ENCODE results near the gene PCK2. TPM values are rescaled to one million over a fixed set of nuclear protein-coding genes. Genes with fewer than 3 reads are reported as not detected.

Gene PCK2
- total and polyA plus RNA-seq, 2 of the 13 experiments (the other 11 are each of a cell fraction or from before 2014, with no cell fraction given), result 129 to 272 TPM

DNA sequence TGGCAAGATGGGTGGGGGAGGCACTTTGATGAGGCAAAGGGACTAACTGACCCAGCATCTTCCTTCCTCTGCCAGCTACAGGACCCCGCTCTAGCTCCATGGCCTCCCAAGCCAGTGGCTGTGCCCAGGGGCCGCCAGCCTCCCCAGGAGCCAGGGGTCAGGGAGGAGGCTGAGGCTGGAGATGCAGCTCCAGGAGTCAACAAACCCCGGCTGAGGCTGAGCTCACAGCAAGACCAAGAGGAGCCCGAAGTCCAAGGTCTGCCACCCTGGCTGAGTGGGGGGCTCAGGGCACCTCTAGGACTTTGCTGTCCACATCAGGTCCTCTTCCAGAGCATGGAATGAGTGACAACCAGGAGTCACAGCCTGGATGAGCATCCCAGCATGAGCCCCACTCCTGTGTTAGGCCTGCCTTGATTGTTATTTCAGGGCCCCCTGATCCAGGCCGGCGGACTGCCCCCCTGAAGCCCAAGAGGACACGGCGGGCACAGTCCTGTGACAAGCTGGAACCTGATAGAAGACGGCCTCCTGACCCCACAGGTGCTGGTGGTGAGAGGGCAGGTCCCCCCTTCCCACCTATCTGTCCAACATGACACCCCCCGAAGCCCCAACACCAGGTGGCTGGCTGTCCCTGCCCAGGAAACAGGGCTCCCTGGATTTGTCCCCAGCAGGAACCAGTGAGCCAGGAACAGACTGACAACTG lies 25.2 kb upstream of the PCK2 start:
- no peaks in the 10 kb centered on the region for H3K79me2 ChIP-seq (ENCODE audit: insufficient read depth, low read length)
- H3K4me1 ChIP-seq (ENCODE audit: insufficient read depth, low read length), result peaks cover 33% of the 10 kb centered on the region
- ATAC-seq, result no peak
- WGBS (ENCODE audit: low lambda C conversion rate), result 27% methylated on average over 10 of the region's 10 CpGs
- H3K4me3 ChIP-seq (replicated peaks in 1 of 3; ENCODE audit: insufficient read depth in 1 of 3, low read depth in 2 of 3, low read length in 3 of 3), result no peak overlapping the region
- ChIA-PET POLR2A (interaction anchor here (1.4 to 4.7 kb wide), 3 partner anchors 13 to 67 kb away, joined by 5 to 62 read pairs (median 7); partner anchors contain the start of genes PCK2 and PSME1), CTCF (ENCODE audit: low intra/inter-chr PET ratio, low total read pairs) (no interaction called here)
- peaks cover 16 to 60% of the 10 kb centered on the region in 2 experiments; a peak in 4 of 5 replicates for H3K27me3 ChIP-seq (ENCODE audit: control insufficient read depth in 1 of 2, insufficient read depth in 2 of 2, low read length in 2 of 2)
- BruUV-seq (replicated peaks), result no TSS peak
- no peaks in the 10 kb centered on the region for H3K9me3 ChIP-seq (ENCODE audit: low read length)
- no peak overlapping the region for H2AFZ ChIP-seq (ENCODE audit: low read length)
- FAIRE-seq, result no peak
- intact Hi-C loops (cut with micrococcal nuclease; ENCODE audit: unreplicated experiment), result no loop called here
- in situ Hi-C loops (cut with HindIII; ENCODE audit: extremely low pct_ligation_motif_present, low pct_unique_long_range_greater_than_20kb), result no loop called here
- H3K9ac ChIP-seq (ENCODE audit: insufficient read depth, low read depth, low read length), result no peak overlapping the region
- no peaks in the 10 kb centered on the region for H4K20me1 ChIP-seq (ENCODE audit: insufficient read depth, low read length)
- H3K27ac ChIP-seq (ENCODE audit: extremely low read length, insufficient read depth, low read length), result no peak overlapping the region
- H3K4me2 ChIP-seq (ENCODE audit: low read depth, low read length), result no peak overlapping the region
- H3K36me3 ChIP-seq (replicated peaks in 1 of 2; ENCODE audit: control insufficient read depth in 1 of 2, insufficient read depth in 2 of 2, low read length in 2 of 2), result no peaks in the 10 kb centered on the region
- DNase-seq (ENCODE audit: low spot score), result no peak
- TF ChIP-seq, protein P1, sequence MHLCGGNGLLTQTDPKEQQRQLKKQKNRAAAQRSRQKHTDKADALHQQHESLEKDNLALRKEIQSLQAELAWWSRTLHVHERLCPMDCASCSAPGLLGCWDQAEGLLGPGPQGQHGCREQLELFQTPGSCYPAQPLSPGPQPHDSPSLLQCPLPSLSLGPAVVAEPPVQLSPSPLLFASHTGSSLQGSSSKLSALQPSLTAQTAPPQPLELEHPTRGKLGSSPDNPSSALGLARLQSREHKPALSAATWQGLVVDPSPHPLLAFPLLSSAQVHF (CRISPR knock-in tag; IDR thresholded peaks at IDR 0.05), result no peak
- no peak for TF ChIP-seq ZNF782 (CRISPR knock-in tag; IDR thresholded peaks at IDR 0.05; ENCODE audit: borderline replicate concordance)
- TF ChIP-seq, protein P2, sequence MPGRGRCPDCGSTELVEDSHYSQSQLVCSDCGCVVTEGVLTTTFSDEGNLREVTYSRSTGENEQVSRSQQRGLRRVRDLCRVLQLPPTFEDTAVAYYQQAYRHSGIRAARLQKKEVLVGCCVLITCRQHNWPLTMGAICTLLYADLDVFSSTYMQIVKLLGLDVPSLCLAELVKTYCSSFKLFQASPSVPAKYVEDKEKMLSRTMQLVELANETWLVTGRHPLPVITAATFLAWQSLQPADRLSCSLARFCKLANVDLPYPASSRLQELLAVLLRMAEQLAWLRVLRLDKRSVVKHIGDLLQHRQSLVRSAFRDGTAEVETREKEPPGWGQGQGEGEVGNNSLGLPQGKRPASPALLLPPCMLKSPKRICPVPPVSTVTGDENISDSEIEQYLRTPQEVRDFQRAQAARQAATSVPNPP (CRISPR knock-in tag; IDR thresholded peaks at IDR 0.05), result no peak
- TF ChIP-seq ZNF891 (CRISPR knock-in tag; IDR thresholded peaks at IDR 0.05), result peak; percentile 67; the same call in 1 of the 2 replicates
- TF ChIP-seq ARNTL (CRISPR knock-in tag; IDR thresholded peaks at IDR 0.05), result no peak
- no peak for TF ChIP-seq PAX8 (CRISPR knock-in tag; IDR thresholded peaks at IDR 0.05; ENCODE audit: borderline replicate concordance)
- TF ChIP-seq, protein P3, sequence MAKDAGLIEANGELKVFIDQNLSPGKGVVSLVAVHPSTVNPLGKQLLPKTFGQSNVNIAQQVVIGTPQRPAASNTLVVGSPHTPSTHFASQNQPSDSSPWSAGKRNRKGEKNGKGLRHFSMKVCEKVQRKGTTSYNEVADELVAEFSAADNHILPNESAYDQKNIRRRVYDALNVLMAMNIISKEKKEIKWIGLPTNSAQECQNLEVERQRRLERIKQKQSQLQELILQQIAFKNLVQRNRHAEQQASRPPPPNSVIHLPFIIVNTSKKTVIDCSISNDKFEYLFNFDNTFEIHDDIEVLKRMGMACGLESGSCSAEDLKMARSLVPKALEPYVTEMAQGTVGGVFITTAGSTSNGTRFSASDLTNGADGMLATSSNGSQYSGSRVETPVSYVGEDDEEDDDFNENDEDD (CRISPR knock-in tag; IDR thresholded peaks at IDR 0.05; ENCODE audit: borderline replicate concordance), result no peak
- TF ChIP-seq, protein P4, sequence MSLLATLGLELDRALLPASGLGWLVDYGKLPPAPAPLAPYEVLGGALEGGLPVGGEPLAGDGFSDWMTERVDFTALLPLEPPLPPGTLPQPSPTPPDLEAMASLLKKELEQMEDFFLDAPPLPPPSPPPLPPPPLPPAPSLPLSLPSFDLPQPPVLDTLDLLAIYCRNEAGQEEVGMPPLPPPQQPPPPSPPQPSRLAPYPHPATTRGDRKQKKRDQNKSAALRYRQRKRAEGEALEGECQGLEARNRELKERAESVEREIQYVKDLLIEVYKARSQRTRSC (CRISPR knock-in tag; IDR thresholded peaks at IDR 0.05; ENCODE audit: low read depth), result no peak
- no peak for TF ChIP-seq CBX1 (IDR thresholded peaks at IDR 0.05; ENCODE audit: low read depth)
- TF ChIP-seq ZBTB21 (CRISPR knock-in tag; IDR thresholded peaks at IDR 0.05), result no peak
- TF ChIP-seq, protein P5, sequence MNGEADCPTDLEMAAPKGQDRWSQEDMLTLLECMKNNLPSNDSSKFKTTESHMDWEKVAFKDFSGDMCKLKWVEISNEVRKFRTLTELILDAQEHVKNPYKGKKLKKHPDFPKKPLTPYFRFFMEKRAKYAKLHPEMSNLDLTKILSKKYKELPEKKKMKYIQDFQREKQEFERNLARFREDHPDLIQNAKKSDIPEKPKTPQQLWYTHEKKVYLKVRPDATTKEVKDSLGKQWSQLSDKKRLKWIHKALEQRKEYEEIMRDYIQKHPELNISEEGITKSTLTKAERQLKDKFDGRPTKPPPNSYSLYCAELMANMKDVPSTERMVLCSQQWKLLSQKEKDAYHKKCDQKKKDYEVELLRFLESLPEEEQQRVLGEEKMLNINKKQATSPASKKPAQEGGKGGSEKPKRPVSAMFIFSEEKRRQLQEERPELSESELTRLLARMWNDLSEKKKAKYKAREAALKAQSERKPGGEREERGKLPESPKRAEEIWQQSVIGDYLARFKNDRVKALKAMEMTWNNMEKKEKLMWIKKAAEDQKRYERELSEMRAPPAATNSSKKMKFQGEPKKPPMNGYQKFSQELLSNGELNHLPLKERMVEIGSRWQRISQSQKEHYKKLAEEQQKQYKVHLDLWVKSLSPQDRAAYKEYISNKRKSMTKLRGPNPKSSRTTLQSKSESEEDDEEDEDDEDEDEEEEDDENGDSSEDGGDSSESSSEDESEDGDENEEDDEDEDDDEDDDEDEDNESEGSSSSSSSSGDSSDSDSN (CRISPR knock-in tag; IDR thresholded peaks at IDR 0.05), result peak; percentile 37; the same call in 1 of the 2 replicates
- no peak for TF ChIP-seq HOXD1 (CRISPR knock-in tag; IDR thresholded peaks at IDR 0.05)
- no peak for TF ChIP-seq ZNF124 (CRISPR knock-in tag; IDR thresholded peaks at IDR 0.05)
- no peak for TF ChIP-seq ZNF33B (CRISPR knock-in tag; IDR thresholded peaks at IDR 0.05)
- TF ChIP-seq HNF4A (CRISPR knock-in tag; IDR thresholded peaks at IDR 0.05), result peak; percentile 60; the same call in 1 of the 2 replicates
